SH-SY5Y (cell line): ENCODE data around the gene FMNL2.

Experiments
- GATA2 ChIP-seq: IDR thresholded peaks from 2 replicates; pipeline ENCODE4 v1.6.1; 2011; ENCODE audit warnings: mild to moderate bottlenecking, low read depth, low read length
- GATA3 ChIP-seq: IDR thresholded peaks from 2 replicates; pipeline ENCODE4 v1.6.1; 2011; ENCODE audit warnings: low read depth, mild to moderate bottlenecking, low read length, moderate library complexity

DNA sequence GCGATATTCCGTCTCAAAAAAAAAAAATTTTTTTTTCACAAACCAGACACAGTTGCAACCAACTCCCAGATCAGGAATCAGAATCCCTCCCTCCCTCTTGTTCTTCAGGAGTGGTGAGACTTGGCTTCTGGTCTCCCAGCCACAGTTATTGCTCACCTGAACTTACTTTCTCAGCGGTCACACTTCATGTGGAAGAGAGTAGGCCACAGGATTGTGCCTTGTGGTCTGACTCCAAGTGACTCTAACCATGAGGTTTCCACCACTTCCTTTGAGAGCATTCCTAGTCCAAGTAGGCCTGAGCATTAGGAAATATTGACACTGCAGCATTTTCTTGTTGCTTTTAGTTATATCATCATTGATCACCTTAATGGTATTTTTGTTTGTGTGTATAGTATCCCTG lies 12.1 kb downstream of the FMNL2 start:
- TF ChIP-seq GATA2 (no peak), GATA3 (no peak)
